Urinary bladder (tissue), 4 donors: ENCODE results near the gene PDGFB. TPM values are rescaled to one million over a fixed set of nuclear protein-coding genes. Genes with fewer than 3 reads are reported as not detected.
"Not testable (repeated sequence)": the region's sequence is repeated elsewhere in the genome, so short reads cannot be mapped to it uniquely, and the experiment has no call there.

Experiments used
- DNase-seq: peaks from one replicate; pipeline ENCODE4 v3.0.0-alpha.2; 2015; ENCODE audit errors: extremely low spot score
- H3K27ac ChIP-seq: one replicate; pipeline ENCODE4 v1.5.1; 2013; ENCODE audit warnings: low read depth, mild to moderate bottlenecking, moderate library complexity
- H3K36me3 ChIP-seq: one replicate; pipeline ENCODE4 v1.6.1; 2013; ENCODE audit warnings: mild to moderate bottlenecking, moderate library complexity; ENCODE audit not compliant: insufficient read depth
- H3K4me1 ChIP-seq: one replicate; pipeline ENCODE4 v1.6.1; 2013; ENCODE audit warnings: mild to moderate bottlenecking, moderate library complexity; ENCODE audit not compliant: insufficient read depth
- H3K4me3 ChIP-seq: one replicate; pipeline ENCODE4 v1.5.1; 2013; ENCODE audit warnings: low read depth, low read length
- WGBS: extraction: QIAGEN DNeasy Blood & Tissue Kit; methylation state at CpG from one replicate; pipeline ENCODE4 v1.1.7; 2013; 5-methylcytosine and 5-hydroxymethylcytosine counted together
- polyA plus RNA-seq: library from polyadenylated mRNA; stranded (reverse); fragments of 200-250 nt; gene quantifications from one replicate; pipeline ENCODE4 v1.2.3, GENCODE V29; 2013
- total RNA-seq: library from RNA; depleted of rRNA; stranded (reverse); fragments of >200 nt; gene quantifications from one replicate; pipeline ENCODE4 v1.2.3, GENCODE V29; 2014
- donor health status: healthy with polysubstance abuse.
- donor health status: healthy.

PDGFB gene
- total and polyA plus RNA-seq, 2 donors: 5.8 to 12.3 TPM

DNA sequence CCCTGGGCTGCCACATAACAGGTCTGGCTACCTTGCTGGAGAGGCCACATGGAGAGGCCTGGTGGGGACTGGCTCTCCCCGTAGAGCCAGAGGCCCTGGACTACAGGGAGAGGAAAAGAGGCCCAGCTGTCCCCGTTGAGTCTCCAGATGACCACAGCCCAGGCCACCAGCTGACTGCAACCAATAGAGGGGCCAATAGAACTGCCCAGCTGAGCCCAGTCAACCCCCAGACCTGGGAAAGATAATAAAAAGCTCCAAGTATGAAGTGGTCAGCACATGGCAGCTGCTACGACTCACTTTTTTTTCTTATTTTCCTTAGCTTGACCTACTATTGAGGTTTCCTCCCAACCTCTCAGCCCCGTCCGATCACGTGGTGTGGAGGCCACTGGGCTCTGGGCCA lies 18.4 kb downstream of the PDGFB start:
- no peak overlapping the region for H3K27ac ChIP-seq
- no peak overlapping the region for H3K4me3 ChIP-seq
- no peak for DNase-seq
- no peaks in the 10 kb centered on the region for H3K4me1 ChIP-seq
- H3K36me3 ChIP-seq: no peaks in the 10 kb centered on the region
- 90% methylated on average over 6 of the region's 6 CpGs for WGBS

- no peak for DNase-seq
- 98% methylated on average over 13 of the region's 13 CpGs for WGBS
- Histone ChIP-seq H3K27ac (no peak overlapping the region), H3K4me1 (no peaks in the 10 kb centered on the region), H3K36me3 (no peaks in the 10 kb centered on the region), H3K4me3 (no peak overlapping the region)
Observed at GRCh38 chr22:39225591-39225990, 19.2 kb downstream of the PDGFB start.

DNA sequence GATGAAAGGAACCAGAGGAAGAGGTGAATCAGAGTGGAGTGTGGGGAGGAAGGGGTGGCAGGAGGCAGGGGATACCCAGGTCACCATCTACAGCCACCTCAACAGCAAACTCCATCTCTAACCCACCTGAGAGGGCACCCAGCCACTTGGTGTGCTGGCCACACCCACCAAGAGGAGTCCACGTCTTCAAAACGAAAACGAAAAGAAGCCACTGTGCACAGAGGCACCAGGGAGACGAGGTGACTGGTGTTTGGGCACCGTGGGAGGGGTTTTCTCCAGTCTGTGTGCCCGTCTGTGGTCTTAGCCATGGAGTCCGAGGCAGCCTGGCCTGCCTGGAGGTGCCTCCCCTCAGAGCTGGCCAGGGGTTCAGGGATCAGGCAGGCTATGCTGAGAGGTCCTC lies 20.2 kb downstream of the PDGFB start:
- Histone ChIP-seq H3K36me3 (no peaks in the 10 kb centered on the region), H3K4me3 (no peak overlapping the region), H3K4me1 (no peaks in the 10 kb centered on the region), H3K27ac (no peak overlapping the region)
- DNase-seq: no peak
- WGBS: 82% methylated on average over 7 of the region's 7 CpGs

- H3K4me1 ChIP-seq: no peaks in the 10 kb centered on the region
- 82% methylated on average over 20 of the region's 20 CpGs for WGBS
- H3K4me3 ChIP-seq: no peak overlapping the region
- DNase-seq: no peak
- H3K36me3 ChIP-seq: no peaks in the 10 kb centered on the region
- H3K27ac ChIP-seq: no peak overlapping the region
Observed at GRCh38 chr22:39223091-39223710, 21.6 kb downstream of the PDGFB start.

- no peak overlapping the region for H3K27ac ChIP-seq
- H3K4me3 ChIP-seq: no peak overlapping the region
- H3K4me1 ChIP-seq: no peaks in the 10 kb centered on the region
- H3K36me3 ChIP-seq: no peaks in the 10 kb centered on the region
- no peak for DNase-seq
- 86% methylated on average over 10 of the region's 10 CpGs for WGBS
Observed at GRCh38 chr22:39221999-39222686, 22.6 kb downstream of the PDGFB start.

- H3K27ac ChIP-seq: no peak overlapping the region
- 25% methylated on average over 9 of the region's 9 CpGs for WGBS
- DNase-seq: no peak
- H3K36me3 ChIP-seq: no peaks in the 10 kb centered on the region
- H3K4me1 ChIP-seq: no peaks in the 10 kb centered on the region
- H3K4me3 ChIP-seq: no peak overlapping the region
Observed at GRCh38 chr22:39220890-39221850, 23.6 kb downstream of the PDGFB start.

- Histone ChIP-seq H3K4me1 (no peaks in the 10 kb centered on the region), H3K27ac (no peak overlapping the region), H3K36me3 (no peaks in the 10 kb centered on the region), H3K4me3 (no peak overlapping the region)
- WGBS: 93% methylated on average over 8 of the region's 8 CpGs
- no peak for DNase-seq
Observed at GRCh38 chr22:39220450-39220849, 24.3 kb downstream of the PDGFB start.

GRCh38 chr22:39219071-39220039 lies 25.4 kb downstream of the PDGFB start:
- DNase-seq: no peak
- WGBS: 62% methylated on average over 16 of the region's 16 CpGs
- no peaks in the 10 kb centered on the region for H3K36me3 ChIP-seq
- no peak overlapping the region for H3K27ac ChIP-seq
- no peaks in the 10 kb centered on the region for H3K4me1 ChIP-seq
- no peak overlapping the region for H3K4me3 ChIP-seq

DNA sequence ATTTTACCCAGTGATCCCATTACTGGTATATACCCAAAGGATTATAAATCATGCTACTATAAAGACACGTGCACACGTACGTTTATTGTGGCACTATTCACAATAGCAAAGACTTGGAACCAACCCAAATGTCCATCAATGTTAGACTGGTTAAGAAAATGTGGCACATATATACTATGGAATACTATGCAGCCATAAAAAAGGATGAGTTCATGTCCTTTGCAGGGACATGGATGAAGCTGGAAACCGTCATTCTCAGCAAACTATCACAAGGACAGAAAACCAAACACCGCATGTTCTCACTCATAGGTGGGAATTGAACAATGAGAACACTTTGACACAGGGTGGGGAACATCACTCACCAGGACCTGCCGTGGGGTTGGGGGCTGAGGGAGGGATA lies 26.4 kb downstream of the PDGFB start:
- not testable (repeated sequence) for H3K4me1 ChIP-seq, DNase-seq, H3K27ac ChIP-seq, H3K36me3 ChIP-seq, H3K4me3 ChIP-seq
- WGBS: 88% methylated on average over 6 of the region's 6 CpGs

DNA sequence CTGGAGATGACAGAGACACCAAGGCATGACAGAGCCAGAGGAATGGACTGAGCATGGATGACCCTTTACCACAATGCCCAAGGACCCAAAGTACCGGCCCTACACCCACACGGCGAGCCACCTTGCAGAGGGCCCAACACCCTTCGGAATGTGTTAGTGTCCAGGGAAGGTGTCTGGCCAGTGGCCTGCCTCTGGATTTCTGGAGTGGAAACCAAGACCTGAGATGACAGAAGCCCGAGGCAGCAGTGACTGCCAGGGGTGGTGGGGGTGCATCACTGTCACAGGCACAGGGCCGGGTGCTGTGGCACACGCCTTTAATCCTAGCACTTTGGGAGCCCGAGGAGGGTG lies 28.7 kb downstream of the PDGFB start:
- Histone ChIP-seq H3K4me1 (no peaks in the 10 kb centered on the region), H3K36me3 (no peaks in the 10 kb centered on the region), H3K4me3 (no peak overlapping the region), H3K27ac (no peak overlapping the region)
- DNase-seq: no peak
- whole genome bisulfite sequencing: 92% methylated on average over 8 of the region's 8 CpGs

DNA sequence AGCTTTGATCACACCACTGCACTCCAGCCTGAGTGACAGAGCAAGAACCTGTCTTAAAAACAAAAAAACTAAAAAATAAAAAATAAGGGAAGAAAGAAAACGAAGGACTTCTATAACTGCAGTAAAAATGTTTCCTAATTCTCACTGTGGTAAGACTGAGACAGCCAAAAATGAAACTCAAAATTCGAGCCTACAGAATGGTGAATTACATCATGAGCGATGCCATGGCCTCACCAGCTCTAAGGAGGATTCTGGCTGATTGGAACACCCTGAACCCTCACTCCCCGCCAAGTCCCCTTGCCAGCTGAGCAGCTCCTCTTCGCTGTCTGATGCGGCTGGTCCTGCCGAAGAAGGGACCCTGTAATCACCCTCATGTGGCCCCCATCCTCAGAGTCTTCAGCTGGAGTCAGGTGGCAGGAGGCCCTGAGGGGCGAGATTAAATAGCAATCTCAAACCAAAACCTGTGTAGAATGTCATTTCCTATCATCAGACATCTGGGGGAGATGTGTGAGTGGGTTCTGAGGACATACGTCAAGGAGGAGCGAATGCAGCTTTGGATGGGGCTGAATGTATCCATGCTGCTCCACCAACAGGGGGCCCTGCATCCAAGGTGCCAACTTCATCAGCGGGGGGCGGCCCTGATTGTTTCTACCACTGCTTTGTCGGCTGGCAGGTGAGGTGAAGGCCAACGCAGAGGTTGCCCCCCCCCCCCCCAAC lies 29.2 kb downstream of the PDGFB start:
- no peak overlapping the region for H3K27ac ChIP-seq
- H3K36me3 ChIP-seq: no peaks in the 10 kb centered on the region
- 71% methylated on average over 14 of the region's 14 CpGs for WGBS
- H3K4me3 ChIP-seq: no peak overlapping the region
- DNase-seq: no peak
- H3K4me1 ChIP-seq: no peaks in the 10 kb centered on the region

- H3K4me1 ChIP-seq: no peaks in the 10 kb centered on the region
- H3K36me3 ChIP-seq: no peaks in the 10 kb centered on the region
- no peak for DNase-seq
- H3K27ac ChIP-seq: no peak overlapping the region
- H3K4me3 ChIP-seq: no peak overlapping the region
- WGBS: 59% methylated on average over 6 of the region's 6 CpGs
Observed at GRCh38 chr22:39215070-39215396, 29.7 kb downstream of the PDGFB start.
